GM18867 (cell line): Measurements from ENCODE around the gene ATG7.
"Not testable (repeated sequence)": the region's sequence is repeated elsewhere in the genome, so short reads cannot be mapped to it uniquely, and the experiment has no call there.

Source experiments
- ATAC-seq: cut with Tn5 transposase; IDR thresholded peaks from one replicate; pipeline ENCODE4 v1.9.1; 2021; ENCODE audit warnings: mild to moderate bottlenecking, moderate library complexity; ENCODE audit not compliant: unreplicated experiment

The ATG7 gene

GRCh38 chr3:11495948-11496557 lies 223.9 kb downstream of the ATG7 start:
- ATAC-seq = no peak

- no peak for ATAC-seq
Measured at GRCh38 chr3:11498177-11498576, 226.0 kb downstream of the ATG7 start.

DNA sequence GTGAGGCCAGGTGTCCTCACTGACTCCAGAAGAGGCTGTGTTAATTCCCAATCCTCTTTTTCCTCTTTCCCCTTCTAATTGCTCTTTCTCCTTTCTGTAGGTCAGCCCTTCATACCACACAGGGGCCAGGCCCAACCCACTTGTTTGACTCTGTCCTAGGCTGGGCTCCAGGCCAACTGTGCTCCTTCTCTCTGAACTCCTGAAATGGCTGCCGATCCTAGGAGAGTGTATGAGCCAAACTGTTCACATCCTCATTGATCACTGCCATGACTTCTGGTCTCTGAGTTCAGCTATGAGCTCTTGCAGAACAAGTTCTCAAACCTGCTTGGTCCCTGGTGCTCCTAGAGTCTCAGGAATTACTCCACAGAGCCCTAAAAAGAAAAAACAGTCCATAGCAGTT lies 226.4 kb downstream of the ATG7 start:
- no peak for ATAC-seq

DNA sequence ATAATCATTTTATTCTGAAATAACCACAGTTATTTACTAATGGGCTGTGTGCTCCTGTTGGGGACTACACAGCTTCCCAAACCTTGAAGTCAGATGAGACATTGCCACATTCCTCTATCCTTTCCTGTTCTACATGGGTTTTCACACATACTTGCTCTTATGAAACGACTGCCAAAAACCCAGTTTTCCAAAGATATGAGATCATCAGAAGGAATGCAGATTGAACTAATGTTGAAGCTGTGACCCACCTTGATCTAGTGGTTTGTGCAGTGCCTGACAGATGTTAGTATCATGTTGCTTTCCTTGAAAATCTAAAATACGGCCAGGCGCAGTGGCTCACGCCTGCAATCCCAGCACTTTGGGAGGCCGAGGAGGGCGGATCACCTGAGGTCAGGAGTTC lies 226.9 kb downstream of the ATG7 start:
- no peak for ATAC-seq

DNA sequence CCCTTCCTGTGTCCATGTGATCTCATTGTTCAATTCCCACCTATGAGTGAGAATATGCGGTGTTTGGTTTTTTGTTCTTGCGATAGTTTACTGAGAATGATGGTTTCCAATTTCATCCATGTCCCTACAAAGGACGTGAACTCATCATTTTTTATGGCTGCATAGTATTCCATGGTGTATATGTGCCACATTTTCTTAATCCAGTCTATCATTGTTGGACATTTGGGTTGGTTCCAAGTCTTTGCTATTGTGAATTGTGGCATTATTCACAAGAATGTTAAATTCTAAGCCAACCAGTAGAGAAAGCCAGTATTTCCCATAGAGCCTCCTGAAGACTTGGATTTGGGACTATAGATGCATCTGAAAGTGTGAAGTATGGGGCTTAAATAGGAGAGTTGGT lies 230.2 kb downstream of the ATG7 start:
- not testable (repeated sequence) for ATAC-seq

DNA sequence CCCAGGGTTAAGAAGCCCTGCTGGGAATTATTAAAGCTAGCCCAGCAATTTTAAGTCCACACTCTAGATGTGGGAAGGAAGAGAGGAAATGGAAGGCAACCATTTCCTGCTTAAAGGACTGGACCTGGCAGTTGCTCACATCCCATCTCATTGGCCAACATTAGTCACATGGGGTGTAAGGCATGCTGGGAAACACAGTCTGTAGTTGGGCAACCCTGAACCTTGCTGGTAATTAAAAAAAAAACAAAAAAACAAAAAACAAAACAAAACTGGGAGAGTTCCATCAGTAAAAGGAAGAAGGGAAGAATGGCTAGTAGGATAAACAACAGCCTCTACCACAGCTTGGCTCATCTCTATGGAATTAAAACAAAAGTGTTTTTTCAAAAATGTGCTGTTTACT lies 235.5 kb downstream of the ATG7 start:
- no peak for ATAC-seq

DNA sequence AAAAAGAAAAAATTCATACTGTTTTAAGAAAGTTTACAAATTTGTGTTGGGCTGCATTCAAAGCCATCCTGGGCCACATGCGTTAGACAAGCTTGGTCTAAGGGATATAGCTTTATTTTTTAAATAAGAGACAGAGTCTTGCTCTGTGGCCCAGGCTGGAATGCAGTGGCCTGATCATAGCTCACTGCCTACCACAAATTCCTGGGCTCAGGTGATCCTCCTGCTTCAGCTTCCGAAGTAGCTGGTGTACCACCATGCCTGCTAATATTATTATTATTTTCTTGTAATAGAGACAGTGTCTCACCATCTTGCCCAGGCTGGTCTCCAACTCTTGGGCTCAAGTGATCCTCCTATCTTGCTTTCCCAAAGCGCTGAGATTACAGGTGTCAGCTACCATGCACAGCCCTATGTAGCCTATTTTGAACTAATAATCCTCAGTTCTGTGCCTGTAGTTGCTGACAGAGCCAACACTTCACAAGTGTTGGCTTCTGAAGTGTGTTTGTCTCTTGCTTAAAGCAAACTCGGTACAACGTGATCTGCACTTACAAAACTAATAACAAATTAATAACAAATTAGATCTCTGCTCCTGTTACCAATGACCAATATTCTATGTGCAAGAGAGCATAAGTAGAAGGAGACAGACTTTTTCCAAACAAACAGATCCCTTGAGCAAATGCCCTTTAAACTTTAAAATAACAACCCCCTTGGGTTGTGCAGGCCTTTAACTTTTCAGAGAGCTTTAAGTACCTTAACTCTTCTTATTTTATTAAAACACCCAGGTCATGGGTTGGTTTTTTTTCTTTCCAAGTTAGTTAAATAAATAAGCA lies 236.4 kb downstream of the ATG7 start:
- ATAC-seq = no peak

DNA sequence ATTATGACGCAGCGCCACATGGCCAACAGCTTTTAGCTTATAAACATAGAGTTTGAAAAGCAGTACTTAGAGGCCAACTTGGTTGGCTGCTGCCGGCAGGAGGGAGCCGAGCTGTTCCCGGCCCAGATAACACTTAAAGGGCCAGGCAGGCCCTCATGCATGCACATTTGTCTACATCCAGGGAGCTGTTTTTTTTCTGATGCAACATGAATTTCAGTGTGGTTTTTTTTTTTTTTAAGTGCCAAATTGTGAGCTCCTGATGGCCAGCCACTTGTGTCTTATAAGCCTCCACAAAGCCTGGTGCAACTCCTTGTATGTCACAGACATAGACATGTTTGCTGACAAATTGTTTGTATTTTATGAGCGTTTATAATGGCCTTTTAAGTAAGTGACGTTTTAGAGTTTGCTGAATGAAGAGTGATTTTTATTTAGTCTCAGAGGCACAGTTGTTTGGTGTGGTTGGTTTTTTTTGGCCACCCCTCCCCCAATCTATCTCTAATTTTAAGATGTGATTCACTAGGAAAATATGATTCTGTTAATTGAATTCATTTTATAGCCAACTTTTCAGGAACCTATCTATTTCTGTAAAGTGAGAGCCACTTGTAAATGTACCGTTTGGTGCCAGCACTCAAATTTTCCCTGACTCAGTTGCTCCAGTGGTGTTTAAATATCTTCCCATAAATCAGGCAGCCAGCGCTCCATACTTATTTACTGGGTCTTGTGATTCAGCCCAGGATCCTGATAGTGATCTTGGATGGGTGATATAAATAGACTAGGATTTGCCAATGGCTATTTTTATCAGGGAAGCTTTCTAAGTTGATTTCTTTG lies 237.2 kb downstream of the ATG7 start:
- no peak for ATAC-seq

DNA sequence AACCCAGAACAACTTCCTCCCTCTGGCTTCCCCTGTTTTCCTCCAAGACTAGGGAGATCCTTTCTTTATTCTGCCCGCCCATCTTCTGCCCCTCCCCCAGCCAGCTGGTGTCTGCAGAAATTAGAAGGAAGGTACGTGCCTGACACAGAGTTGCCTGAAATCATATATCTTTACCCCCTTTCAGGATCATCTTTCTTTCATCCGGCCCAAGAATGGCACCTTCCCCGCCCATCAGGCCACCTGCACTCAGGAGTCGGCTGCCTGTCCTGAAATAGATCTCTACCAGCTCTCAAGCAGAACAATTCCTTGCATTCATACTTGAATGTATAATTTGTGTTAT lies 237.8 kb downstream of the ATG7 start:
- ATAC-seq = no peak

DNA sequence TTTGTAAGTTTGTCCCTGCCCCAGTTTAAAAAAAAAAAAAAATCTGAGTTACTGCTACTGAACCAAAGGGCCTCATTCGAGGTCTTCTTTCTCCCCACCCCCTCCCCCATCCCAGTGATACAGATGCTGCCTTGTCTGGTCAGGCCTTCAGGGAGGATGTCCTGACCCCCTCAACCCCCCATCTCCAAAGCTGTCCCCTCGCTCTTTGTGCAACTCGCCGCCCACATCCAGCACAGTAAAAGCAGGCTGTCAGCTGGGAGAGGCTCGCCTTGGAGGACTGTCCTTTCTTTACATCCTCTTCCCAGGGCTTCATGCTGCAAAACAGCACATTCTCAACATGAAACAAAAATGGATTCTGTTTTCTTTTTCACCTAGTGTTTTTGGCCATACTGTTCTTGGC lies 238.2 kb downstream of the ATG7 start:
- no peak for ATAC-seq

DNA sequence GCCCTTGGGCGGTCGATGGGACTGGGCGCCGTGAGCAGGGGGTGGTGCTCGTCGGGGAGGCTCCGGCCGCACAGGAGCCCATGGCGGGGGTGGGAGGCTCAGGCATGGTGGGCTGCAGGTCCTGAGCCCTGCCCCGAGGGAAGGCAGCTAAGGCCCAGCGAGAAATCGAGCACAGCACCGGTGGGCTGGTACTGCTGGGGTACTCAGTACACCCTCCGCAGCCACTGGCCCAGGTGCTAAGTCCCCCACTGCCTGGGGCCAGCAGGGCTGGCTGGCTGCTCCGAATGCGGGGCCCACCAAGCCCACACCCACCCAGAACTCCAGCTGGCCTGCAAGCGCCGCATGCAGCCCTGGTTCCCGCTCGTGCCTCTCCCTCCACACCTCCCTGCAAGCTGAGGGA lies 239.4 kb downstream of the ATG7 start:
- ATAC-seq = not testable (repeated sequence)

- ATAC-seq = not testable (repeated sequence)
Measured at GRCh38 chr3:11513125-11513816, 241.1 kb downstream of the ATG7 start.

GRCh38 chr3:11513817-11514135 lies 241.6 kb downstream of the ATG7 start:
- no peak for ATAC-seq

- ATAC-seq = no peak
Measured at GRCh38 chr3:11514191-11514821, 242.1 kb downstream of the ATG7 start.

GRCh38 chr3:11517601-11518000 lies 245.4 kb downstream of the ATG7 start:
- no peak for ATAC-seq

- ATAC-seq = no peak
Measured at GRCh38 chr3:11521167-11521566, 249.0 kb downstream of the ATG7 start.

DNA sequence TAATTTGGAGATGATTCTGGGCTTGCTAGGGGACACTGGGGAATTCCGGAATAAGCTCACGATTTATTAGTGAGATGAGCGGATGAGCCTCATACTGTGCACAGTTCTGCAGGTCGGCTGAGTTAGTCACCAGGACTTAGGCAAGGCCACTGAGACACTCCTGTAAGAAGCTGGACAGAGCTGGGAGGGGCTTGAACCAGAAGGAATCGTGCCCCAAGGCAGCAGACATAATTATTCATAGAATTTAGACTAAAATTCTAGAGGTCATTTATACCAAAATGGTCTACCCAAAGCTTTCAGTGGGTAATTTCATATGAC lies 250.2 kb downstream of the ATG7 start:
- ATAC-seq = no peak

DNA sequence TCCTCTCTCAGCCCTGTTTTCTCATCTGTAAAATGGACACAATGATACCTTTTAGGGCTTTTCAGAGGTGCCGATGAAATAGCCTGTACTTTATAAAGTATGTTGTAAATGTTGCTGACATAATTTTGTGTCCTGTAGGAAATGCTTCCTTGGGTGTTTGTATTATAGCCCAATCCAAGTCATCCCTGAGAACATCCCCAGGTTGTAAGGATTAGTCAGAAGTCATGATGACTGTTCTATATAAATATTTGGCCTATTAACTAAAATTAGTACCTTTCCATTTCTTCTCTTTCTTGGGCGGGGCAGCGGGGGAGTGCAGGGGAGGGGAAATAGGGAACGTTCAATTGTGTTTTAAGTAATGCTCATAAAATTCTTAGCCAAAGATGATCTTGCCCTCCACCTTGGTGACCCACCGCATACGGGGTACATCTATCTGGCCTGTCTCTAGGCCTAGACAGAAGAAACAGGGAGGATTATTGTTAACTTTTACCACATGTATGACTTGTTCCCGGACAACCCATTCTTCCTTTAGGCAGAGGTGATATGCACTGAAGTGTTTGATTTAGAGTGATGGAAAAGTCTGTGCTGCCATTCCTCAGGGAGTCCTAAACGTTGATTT lies 250.9 kb downstream of the ATG7 start:
- no peak for ATAC-seq

DNA sequence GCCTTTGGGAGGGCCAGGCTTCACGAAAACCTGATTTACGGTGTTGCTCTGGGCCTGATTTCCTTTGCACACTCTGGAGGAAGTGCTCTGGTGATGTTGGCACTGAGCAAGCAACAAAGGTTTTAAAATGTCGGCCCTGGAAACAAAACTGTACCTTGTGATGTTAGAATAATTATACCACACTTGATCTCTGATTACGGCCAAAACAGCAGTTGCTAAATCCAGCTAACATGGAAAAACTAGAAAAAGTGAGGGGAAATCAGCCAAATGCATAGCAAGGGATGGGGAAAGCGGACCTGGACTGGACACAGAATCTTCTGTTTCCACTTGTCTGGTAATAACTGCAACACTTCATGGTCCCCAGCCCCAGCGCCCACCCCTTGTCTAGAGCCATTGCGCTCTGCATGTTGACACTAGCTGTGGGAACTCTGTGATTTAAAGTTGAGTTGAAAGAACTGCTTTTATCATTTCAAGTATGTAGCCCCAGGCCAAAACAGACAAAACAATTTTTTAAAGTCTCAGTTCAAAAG lies 251.4 kb downstream of the ATG7 start:
- no peak for ATAC-seq

DNA sequence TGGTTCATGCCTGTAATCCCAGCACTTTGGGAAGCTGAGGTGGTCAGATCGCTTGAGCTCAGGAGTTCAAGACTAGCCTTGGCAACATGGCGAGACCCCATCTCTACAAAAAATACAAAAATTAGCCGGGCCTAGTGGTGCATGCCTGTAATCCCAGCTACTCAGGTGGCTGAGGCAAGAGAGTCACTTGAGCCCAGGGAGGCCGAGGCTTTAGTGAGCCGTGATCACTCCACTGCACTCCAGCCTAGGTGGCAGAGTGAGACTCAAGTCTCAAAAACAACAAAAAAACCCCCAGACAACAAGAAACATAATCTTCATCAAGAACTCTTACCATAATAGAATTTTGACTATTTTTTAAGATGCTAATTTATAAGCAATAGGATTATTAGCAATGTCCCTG lies 253.9 kb downstream of the ATG7 start:
- ATAC-seq = not testable (repeated sequence)
